HepG2 (cell line): ENCODE data around the gene ELANE. TPM values are rescaled to one million over a fixed set of nuclear protein-coding genes. Genes with fewer than 3 reads are reported as not detected.

Experiments used
- AGO2 ChIP-seq: fragments of 200-400 bp; formaldehyde crosslinking; optimal IDR thresholded peaks from 2 replicates; pipeline ENCODE3; 2017; ENCODE audit warnings: mild to moderate bottlenecking, low read depth, low read length, moderate library complexity
- CEBPZ ChIP-seq: IDR thresholded peaks from 2 replicates; pipeline ENCODE4 v1.6.1; 2012; ENCODE audit warnings: low read length, improper control_type of control experiment
- FOSL2 ChIP-seq: sonication (generic); formaldehyde crosslinking; IDR thresholded peaks from 2 replicates; pipeline ENCODE4 v1.4.0; 2020; ENCODE audit warnings: missing genetic modification reagents
- PCBP1 ChIP-seq: fragments of 200-400 bp; formaldehyde crosslinking; IDR thresholded peaks from 2 replicates; pipeline ENCODE4 v1.6.1; 2017; ENCODE audit warnings: mild to moderate bottlenecking, low read depth, low read length, borderline replicate concordance
- RBM22 ChIP-seq: fragments of 200-400 bp; formaldehyde crosslinking; optimal IDR thresholded peaks from 2 replicates; pipeline ENCODE3; 2017; ENCODE audit warnings: mild to moderate bottlenecking, low read length, moderate library complexity
- RFX1 ChIP-seq: fragments of 450-650 bp; IDR thresholded peaks from 2 replicates; pipeline ENCODE4 v1.6.1; 2017
- TCF7L2 ChIP-seq: IDR thresholded peaks from 2 replicates; pipeline ENCODE4 v1.6.1; 2011; ENCODE audit warnings: mild to moderate bottlenecking, low read depth, low read length, moderate library complexity
- ZBTB38 ChIP-seq: sonication (generic); formaldehyde crosslinking; IDR thresholded peaks from 2 replicates; pipeline ENCODE4 v1.5.1; 2020; ENCODE audit warnings: mild to moderate bottlenecking, missing genetic modification reagents
- ZBTB8A ChIP-seq: sonication (generic); formaldehyde crosslinking; IDR thresholded peaks from 2 replicates; pipeline ENCODE4 v1.4.0; 2020; ENCODE audit warnings: mild to moderate bottlenecking, low read depth, missing genetic modification reagents, borderline replicate concordance
- ZNF687 ChIP-seq: sonication (generic); formaldehyde crosslinking; IDR thresholded peaks from 2 replicates; pipeline ENCODE4 v1.5.1; 2020; ENCODE audit warnings: mild to moderate bottlenecking, missing genetic modification reagents, moderate library complexity
- ZNF766 ChIP-seq: sonication (generic); formaldehyde crosslinking; IDR thresholded peaks from 2 replicates; pipeline ENCODE4 v1.5.0; 2020; ENCODE audit warnings: missing genetic modification reagents, borderline replicate concordance
- polyA plus RNA-seq, 8 experiments: library from polyadenylated mRNA; depleted of rRNA in 3 of 8; stranded (reverse) in 7 of 8; unstranded in 1 of 8; fragments of >200 nt; fragmentation: Illumina TruSeq in 4 of 8; extraction: Trizol in 4 of 8; gene quantifications; 2 replicates each; pipeline versions ENCODE4 v1.2.1 to v1.2.3, GENCODE V29; 2011 to 2016; ENCODE audit warnings: low read depth in 4 of 8, missing spikeins in 1 of 8, mixed read lengths in 1 of 8; ENCODE audit not compliant: insufficient read depth in 1 of 8
- total RNA-seq, 5 experiments: library from RNA; depleted of rRNA; stranded (reverse); fragments of >200 nt; fragmentation: Illumina TruSeq; extraction: Trizol; gene quantifications; 2 replicates each; pipeline ENCODE4 v1.2.3, GENCODE V29; 2016; ENCODE audit warnings: low read depth in 1 of 5

Gene ELANE
- total and polyA plus RNA-seq, 2 of the 13 experiments (the other 11 are each of a cell fraction or from before 2014, with no cell fraction given): not detected

- TF ChIP-seq ZNF687 (CRISPR knock-in tag) (0 out of 2 replicates have a peak, but pooled peaks have one; percentile 6), TCF7L2 (no peak), CEBPZ (no peak), RBM22 (peak; percentile 97), PCBP1 (no peak), ZBTB38 (CRISPR knock-in tag) (peak; percentile 93), ZBTB8A (CRISPR knock-in tag) (no peak), AGO2 (peak; percentile 23), FOSL2 (no peak), ZNF766 (CRISPR knock-in tag) (no peak), RFX1 (no peak)
Measured at GRCh38 chr19:812049-812746, 39.9 kb upstream of the ELANE start (continued).
